Breast epithelium (tissue), 4 donors: ENCODE data around the gene BRD4. TPM values are rescaled to one million over a fixed set of nuclear protein-coding genes. Genes with fewer than 3 reads are reported as not detected.

ENCODE experiments used
- DNase-seq, 2 donors: peaks; one replicate each; pipeline ENCODE4 v3.0.0-alpha.2; 2019; ENCODE audit warnings: low spot score in 2 of 2
- H3K27ac ChIP-seq, 2 donors: fragments of 200-600 bp; sonication (generic) in 1 of 2; one replicate each; pipeline ENCODE4 v1.5.1; 2016 to 2019; ENCODE audit warnings: mild to moderate bottlenecking in 1 of 2
- H3K27me3 ChIP-seq, 2 donors: fragments of 200-600 bp; sonication (generic) in 1 of 2; one replicate each; pipeline versions ENCODE4 v1.5.1 to v1.6.0; 2017 to 2019; ENCODE audit warnings: control low read depth in 1 of 2, mild to moderate bottlenecking in 1 of 2
- H3K36me3 ChIP-seq: fragments of 200-600 bp; one replicate; pipeline ENCODE4 v1.5.1; 2019
- H3K4me1 ChIP-seq, 2 donors: fragments of 200-600 bp; sonication (generic); one replicate each; pipeline ENCODE4 v1.5.1; 2016 to 2019; ENCODE audit warnings: control low read depth in 1 of 2
- H3K4me3 ChIP-seq, 3 donors: fragments of 200-600 bp; sonication (generic); 1 replicate in 2 of 3; 2 replicates in 1 of 3; pipeline ENCODE4 v1.5.1; 2016 to 2019; ENCODE audit warnings: mild to moderate bottlenecking in 3 of 3, moderate library complexity in 2 of 3
- H3K9me3 ChIP-seq, 2 donors: fragments of 200-600 bp; sonication (generic) in 1 of 2; one replicate each; pipeline ENCODE4 v1.5.1; 2016 to 2019; ENCODE audit warnings: control low read depth in 1 of 2
- POLR2A ChIP-seq: fragments of 450-650 bp; IDR thresholded peaks from one replicate; pipeline ENCODE4 v1.6.1; 2016; ENCODE audit warnings: antibody characterized with exemption, mild to moderate bottlenecking, moderate library complexity
- POLR2AphosphoS5 ChIP-seq, 3 donors: sonication (generic); formaldehyde crosslinking; IDR thresholded peaks; one replicate each; pipeline ENCODE4 v1.6.1; 2017; ENCODE audit warnings: antibody characterized with exemption in 3 of 3
- intact Hi-C: fragments of 100-400 bp; cut with DNase I; formaldehyde crosslinking; loops from one replicate; pipeline ENCODE4 v1.15.1; 2023; ENCODE audit warnings: low total_unique reads
- total RNA-seq, 3 donors: library from RNA; depleted of rRNA; stranded (reverse); fragments of >200 nt; gene quantifications; one replicate each; pipeline ENCODE4 v1.1.0, GENCODE V29; 2016
- TF ChIP-seq, protein P1 (sequence below), 3 donors: fragments of 450-650 bp; IDR thresholded peaks; one replicate each; pipeline ENCODE4 v1.5.1; 2016 to 2017; ENCODE audit warnings: antibody characterized with exemption in 3 of 3, mild to moderate bottlenecking in 3 of 3, moderate library complexity in 3 of 3

The BRD4 gene
- total RNA-seq, 3 donors from 2014 or later, result 25.6 to 37.5 (median 33.8) TPM

DNA sequence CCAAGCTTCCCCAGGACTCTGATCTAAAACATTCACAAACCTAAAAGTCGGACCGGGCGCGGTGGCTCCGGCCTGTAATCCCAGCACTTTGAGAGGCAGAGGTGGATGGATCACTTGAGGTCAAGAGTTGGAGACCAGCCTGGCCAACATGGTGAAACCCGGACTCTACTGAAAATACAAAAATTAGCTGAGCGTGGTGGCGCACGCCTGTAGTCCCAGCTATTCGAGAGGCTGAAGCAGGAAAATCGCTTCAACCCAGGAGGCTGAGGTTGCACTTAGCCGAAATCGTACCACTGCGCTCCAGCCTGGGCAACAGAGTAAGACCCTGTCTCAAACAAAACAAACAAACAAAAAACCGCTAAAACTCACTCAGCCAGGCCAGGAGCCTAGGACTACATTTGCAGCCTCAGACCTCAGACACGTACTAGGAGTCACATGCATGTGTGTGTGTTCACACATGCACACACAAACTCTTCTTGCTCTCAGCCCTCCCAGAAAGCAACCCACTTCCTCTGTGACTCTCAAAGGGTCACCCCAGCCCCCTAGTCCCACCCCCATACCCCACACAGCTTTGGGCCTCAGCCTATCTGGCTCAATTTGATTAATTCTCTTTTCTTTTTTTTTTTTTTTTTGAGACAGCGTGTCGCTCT is 130.8 kb downstream of the BRD4 start:
- Histone ChIP-seq H3K9me3 (no peaks in the 10 kb centered on the region), H3K36me3 (no peaks in the 10 kb centered on the region), H3K4me3 (peak overlapping the region in 2 of 3 donors; percentile 70 to 88), H3K4me1 (peaks cover 0 to 13% of the 10 kb centered on the region in 2 donors), H3K27ac (peak overlapping the region in 1 of 2 donors; percentile 97), H3K27me3 (no peaks in the 10 kb centered on the region)
- TF ChIP-seq POLR2AphosphoS5 (IDR thresholded peaks at IDR 0.05) (no peak), POLR2A (no peak)
- TF ChIP-seq, protein P1, sequence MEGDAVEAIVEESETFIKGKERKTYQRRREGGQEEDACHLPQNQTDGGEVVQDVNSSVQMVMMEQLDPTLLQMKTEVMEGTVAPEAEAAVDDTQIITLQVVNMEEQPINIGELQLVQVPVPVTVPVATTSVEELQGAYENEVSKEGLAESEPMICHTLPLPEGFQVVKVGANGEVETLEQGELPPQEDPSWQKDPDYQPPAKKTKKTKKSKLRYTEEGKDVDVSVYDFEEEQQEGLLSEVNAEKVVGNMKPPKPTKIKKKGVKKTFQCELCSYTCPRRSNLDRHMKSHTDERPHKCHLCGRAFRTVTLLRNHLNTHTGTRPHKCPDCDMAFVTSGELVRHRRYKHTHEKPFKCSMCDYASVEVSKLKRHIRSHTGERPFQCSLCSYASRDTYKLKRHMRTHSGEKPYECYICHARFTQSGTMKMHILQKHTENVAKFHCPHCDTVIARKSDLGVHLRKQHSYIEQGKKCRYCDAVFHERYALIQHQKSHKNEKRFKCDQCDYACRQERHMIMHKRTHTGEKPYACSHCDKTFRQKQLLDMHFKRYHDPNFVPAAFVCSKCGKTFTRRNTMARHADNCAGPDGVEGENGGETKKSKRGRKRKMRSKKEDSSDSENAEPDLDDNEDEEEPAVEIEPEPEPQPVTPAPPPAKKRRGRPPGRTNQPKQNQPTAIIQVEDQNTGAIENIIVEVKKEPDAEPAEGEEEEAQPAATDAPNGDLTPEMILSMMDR (IDR thresholded peaks at IDR 0.05), result no peak
- no peak for DNase-seq
- intact Hi-C loops, result no loop called here

DNA sequence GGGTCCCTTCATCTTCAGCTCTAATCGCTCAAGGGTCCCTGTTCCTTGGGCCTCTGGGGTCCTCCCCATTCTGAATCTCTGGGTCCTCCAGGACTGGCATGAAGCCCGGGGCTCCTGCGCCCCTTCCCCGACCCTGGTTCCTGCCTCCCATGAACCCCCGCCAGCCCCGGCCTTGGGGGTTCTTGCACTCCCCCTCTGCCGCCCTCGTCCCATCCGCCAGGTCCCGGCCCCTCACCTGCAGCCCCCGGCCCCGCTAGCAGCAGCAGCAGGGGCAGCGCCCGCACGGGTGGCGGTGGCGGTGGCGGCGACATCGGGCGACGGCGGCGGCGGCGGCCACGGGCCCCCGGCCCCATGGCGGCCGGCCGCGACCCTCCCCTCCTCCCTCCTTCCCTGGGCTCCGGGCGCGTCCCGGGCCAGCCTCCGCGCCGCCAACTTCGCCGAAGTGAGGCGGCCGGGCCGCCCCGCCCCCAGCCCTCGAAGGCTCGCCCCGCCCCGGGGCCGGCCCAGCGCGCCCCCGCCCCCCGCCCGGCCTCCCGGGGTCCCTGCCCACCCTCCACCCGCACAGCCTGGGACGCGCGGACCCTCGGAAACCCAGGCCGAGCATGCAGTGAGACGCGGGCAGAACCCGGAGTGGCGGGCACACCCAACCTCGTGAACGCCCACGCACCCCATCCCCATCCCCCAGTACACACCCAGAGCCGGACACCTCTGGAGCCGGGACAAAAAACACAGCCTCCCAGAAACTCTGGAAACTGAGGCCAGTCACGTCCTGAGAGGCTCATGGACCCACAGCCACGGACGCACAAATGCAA is 131.6 kb downstream of the BRD4 start, which contains the start of gene NOTCH3:
Gene NOTCH3 (minus strand): TSS at position 443 of the 812 bp plus-strand sequence. CDS start 90 bp downstream, at position 353.
- H3K4me1 ChIP-seq, result peaks cover 0 to 13% of the 10 kb centered on the region in 2 donors
- H3K27me3 ChIP-seq, result no peaks in the 10 kb centered on the region
- peak within 1 kb of the TSS; percentile 91 to 97 for H3K27ac ChIP-seq
- H3K4me3 ChIP-seq, result peak within 1 kb of the TSS; percentile 46 to 88 (median 70)
- intact Hi-C loops, result no loop called here
- DNase-seq, result no peak
- no peaks in the 10 kb centered on the region for H3K9me3 ChIP-seq
- no peaks in the 10 kb centered on the region for H3K36me3 ChIP-seq
- TF ChIP-seq POLR2A, result no peak
- TF ChIP-seq, protein P1 (IDR thresholded peaks at IDR 0.05), result no peak
- no peak for TF ChIP-seq POLR2AphosphoS5 (IDR thresholded peaks at IDR 0.05)

DNA sequence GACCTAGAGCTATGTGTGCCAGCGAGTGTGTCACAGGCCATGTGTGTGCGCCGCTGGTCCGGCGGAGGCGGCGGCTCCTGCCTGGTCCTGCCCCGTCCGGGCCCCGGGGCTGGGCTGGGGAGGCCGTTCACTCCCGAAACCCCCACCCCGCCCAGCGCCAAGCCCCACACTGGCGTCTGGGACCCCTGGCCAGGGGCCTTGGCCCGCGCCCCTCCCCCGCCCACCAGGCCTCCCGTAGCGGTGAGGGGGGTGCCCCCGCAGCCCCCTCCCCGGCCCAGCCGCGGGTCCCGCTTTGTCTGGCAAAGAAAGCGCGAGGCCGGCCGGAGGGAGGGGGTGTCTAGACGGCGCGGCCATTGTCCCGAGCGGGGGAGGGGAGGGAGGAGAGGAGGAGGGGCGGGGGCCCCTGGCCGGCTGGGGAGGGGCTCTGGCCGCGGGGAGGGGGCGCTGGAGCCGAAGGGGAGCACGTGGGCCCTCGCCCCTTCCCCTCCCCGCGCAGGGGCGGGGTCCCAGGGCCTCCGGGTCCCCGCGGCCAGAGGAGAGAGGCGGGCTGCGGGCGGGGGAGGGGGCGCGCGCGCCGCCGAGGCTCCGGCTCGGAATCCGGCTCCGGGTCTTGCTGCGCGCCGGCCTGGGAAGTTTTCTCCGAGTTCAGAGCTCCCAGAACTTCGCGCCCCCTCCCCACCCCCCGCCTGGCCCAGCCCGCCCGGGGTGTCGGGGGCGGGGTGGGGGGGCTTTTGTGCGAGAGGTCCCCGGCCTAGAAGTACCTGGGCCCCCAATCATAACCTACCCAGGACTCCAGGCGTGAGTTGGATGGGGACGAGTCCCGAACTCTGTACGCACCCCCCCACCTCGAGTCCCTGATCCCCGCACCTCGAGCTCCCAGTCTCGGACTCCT is 132.4 kb downstream of the BRD4 start:
- H3K4me1 ChIP-seq, result peaks cover 0 to 13% of the 10 kb centered on the region in 2 donors
- no peaks in the 10 kb centered on the region for H3K36me3 ChIP-seq
- intact Hi-C loops, result no loop called here
- no peaks in the 10 kb centered on the region for H3K27me3 ChIP-seq
- peak overlapping the region; percentile 91 to 97 for H3K27ac ChIP-seq
- peak overlapping the region; percentile 46 to 88 (median 70) for H3K4me3 ChIP-seq
- no peaks in the 10 kb centered on the region for H3K9me3 ChIP-seq
- TF ChIP-seq, protein P1 (IDR thresholded peaks at IDR 0.05), result no peak
- TF ChIP-seq POLR2AphosphoS5 (IDR thresholded peaks at IDR 0.05) (no peak), POLR2A (no peak)
- DNase-seq, result peak in 1 of 2 donors; percentile 68

DNA sequence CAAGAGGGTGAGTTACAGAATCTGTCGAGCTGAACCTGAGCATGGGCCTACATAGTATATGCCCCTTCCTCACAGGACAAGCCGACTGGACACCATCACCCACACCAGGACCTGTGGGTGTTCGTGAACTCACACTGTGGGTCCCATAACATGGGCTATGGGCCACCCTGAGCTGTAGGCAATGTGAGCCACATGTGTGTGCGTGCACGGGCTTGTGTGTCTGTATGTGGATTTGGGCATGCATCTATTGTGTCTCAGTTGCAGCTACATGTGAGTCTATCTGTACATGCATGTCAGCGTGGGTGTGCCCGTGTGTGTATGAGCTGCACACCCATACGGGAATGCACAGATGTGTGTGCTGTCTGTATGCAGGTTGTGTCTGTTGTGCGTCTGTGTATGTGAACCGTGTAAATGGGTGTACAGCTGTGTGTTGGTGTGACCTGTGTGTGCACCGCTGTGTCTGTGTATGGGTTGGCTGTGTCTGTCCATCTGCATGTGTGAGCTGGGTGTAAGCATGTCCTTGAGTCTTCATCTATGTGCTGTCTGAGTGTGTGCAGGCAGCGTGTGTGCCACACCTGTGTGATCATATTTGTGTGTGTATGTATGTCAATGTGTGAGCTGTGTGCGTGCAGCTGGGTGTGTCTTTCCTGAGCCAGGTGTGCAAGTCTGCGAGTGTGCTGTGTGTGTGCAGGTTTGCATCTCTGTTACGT is 133.2 kb downstream of the BRD4 start:
- Histone ChIP-seq H3K4me1 (peaks cover 0 to 13% of the 10 kb centered on the region in 2 donors), H3K36me3 (no peaks in the 10 kb centered on the region), H3K4me3 (peak overlapping the region; percentile 46 to 88 (median 70)), H3K9me3 (no peaks in the 10 kb centered on the region), H3K27me3 (no peaks in the 10 kb centered on the region), H3K27ac (peak overlapping the region; percentile 91 to 97)
- intact Hi-C loops, result no loop called here
- TF ChIP-seq, protein P1 (IDR thresholded peaks at IDR 0.05), result no peak
- TF ChIP-seq POLR2A (no peak), POLR2AphosphoS5 (IDR thresholded peaks at IDR 0.05) (no peak)
- DNase-seq, result no peak
